ENCODE data around the gene RAPSN.

GRCh38 chr11:47388697-47389576 is 60.0 kb downstream of the RAPSN start:
- TF ChIP-seq CTCF (IDR thresholded peaks at IDR 0.05) = no peak
- no peak for TF ChIP-seq POLR2A (IDR thresholded peaks at IDR 0.05)

Measured in right lobe of liver (tissue), 4 donors.